Measurements from ENCODE around the gene RNF114.
"Not testable (repeated sequence)": the region's sequence is repeated elsewhere in the genome, so short reads cannot be mapped to it uniquely, and the experiment has no call there.

Gene RNF114

GRCh38 chr20:49987015-49987867 is 51.0 kb downstream of the RNF114 start:
- DNase-seq, result no peak

- no peak for DNase-seq
Observed at GRCh38 chr20:49987868-49988690, 51.9 kb downstream of the RNF114 start.

GRCh38 chr20:49989234-49990065 is 53.3 kb downstream of the RNF114 start:
- DNase-seq, result no peak

GRCh38 chr20:49990271-49990720 is 54.1 kb downstream of the RNF114 start:
- DNase-seq, result no peak

GRCh38 chr20:49993301-49993751 is 57.1 kb downstream of the RNF114 start:
- no peak for DNase-seq

GRCh38 chr20:49995586-49995985 is 59.4 kb downstream of the RNF114 start:
- no peak for DNase-seq

- not testable (repeated sequence) for DNase-seq
Observed at GRCh38 chr20:49998478-49999188, 62.4 kb downstream of the RNF114 start.

- peak; percentile 23 for DNase-seq
Observed at GRCh38 chr20:49999329-49999728, 63.1 kb downstream of the RNF114 start.

GRCh38 chr20:50000548-50001222 is 64.5 kb downstream of the RNF114 start:
- not testable (repeated sequence) for DNase-seq

GRCh38 chr20:50001784-50002311 is 65.7 kb downstream of the RNF114 start:
- no peak for DNase-seq

- DNase-seq, result no peak
Observed at GRCh38 chr20:50003253-50003656, 67.1 kb downstream of the RNF114 start.

Measured in stimulated activated CD4-positive, alpha-beta T cell treated with anti-CD3 and anti-CD28 coated beads, Interleukin-4, amount 100 ng/mL, for 24 hours (primary cell).